ENCODE results near the gene LY6G6F.

DNA sequence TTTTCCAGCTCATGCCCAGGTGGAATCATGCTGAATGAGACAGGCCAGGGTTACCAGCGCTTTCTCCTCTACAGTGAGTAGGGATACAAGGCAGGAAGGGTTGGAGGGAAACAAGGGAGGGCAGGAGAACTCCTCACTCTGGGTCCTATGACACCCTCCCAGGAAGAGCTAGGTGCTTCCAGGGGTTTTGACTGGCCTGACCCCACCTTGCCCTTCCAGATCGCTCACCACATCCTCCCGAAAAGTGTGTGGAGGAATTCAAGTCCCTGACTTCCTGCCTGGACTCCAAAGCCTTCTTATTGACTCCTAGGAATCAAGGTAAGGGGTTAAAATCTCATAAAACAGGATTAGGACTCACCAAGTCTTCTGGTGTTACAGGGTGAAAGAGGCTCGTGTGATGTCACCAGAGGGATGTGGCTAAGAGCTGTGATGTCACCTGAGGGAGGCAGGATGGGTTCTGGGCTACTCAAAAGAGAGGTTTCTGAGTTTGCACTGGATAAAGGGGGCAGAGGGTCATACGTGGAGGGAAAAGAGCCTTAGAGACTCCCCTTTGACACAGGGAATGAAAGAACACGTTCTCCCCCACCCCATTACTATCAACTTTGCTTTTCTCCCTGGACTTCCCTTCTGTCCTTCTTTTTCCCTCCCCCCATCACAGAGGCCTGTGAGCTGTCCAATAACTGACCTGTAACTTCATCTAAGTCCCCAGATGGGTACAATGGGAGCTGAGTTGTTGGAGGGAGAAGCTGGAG is 49.1 kb upstream of the LY6G6F start:
- TF ChIP-seq POLR2A (IDR thresholded peaks at IDR 0.05; ENCODE audit: low read length) (no peak), GATA1 (IDR thresholded peaks at IDR 0.05; ENCODE audit: low read depth, low read length) (no peak)
